D721Med (cell line): ENCODE data around the gene RFPL3.
"Not testable (repeated sequence)": the region's sequence is repeated elsewhere in the genome, so short reads cannot be mapped to it uniquely, and the experiment has no call there.

Source experiments
- DNase-seq: peaks from one replicate; pipeline ENCODE4 v3.0.0; 2011; ENCODE audit warnings: low spot score; ENCODE audit not compliant: insufficient read length
- FAIRE-seq: peaks from 2 replicates; lab custom pipeline; 2011; peaks lifted over from hg19 to GRCh38; lab: Jason Lieb, UNC
- CTCF ChIP-seq: IDR thresholded peaks from 2 replicates; pipeline ENCODE4 v1.5.1; 2012; ENCODE audit warnings: mild to moderate bottlenecking, control low read depth; ENCODE audit not compliant: insufficient read depth; ENCODE audit errors: missing control alignments

The RFPL3 gene

GRCh38 chr22:32340411-32340810 lies 17.3 kb upstream of the RFPL3 start:
- no peak for TF ChIP-seq CTCF
- DNase-seq (no peak), FAIRE-seq (no peak)

- DNase-seq: no peak
- FAIRE-seq: no peak
- TF ChIP-seq CTCF: no peak
Observed at GRCh38 chr22:32341122-32341740, 16.4 kb upstream of the RFPL3 start.

- DNase-seq (no peak), FAIRE-seq (no peak)
- TF ChIP-seq CTCF: no peak
Observed at GRCh38 chr22:32342977-32343376, 14.7 kb upstream of the RFPL3 start.

GRCh38 chr22:32343941-32344340 lies 13.7 kb upstream of the RFPL3 start:
- no peak for FAIRE-seq

GRCh38 chr22:32348031-32348611 lies 9.5 kb upstream of the RFPL3 start:
- FAIRE-seq (no peak), DNase-seq (no peak)
- TF ChIP-seq CTCF: no peak

More at GRCh38 chr22:32343941-32344340, 13.7 kb upstream of the RFPL3 start:
- no peak for DNase-seq
- TF ChIP-seq CTCF: no peak

- not testable (repeated sequence) for DNase-seq, FAIRE-seq
Observed at GRCh38 chr22:32351875-32352274, 5.8 kb upstream of the RFPL3 start.

GRCh38 chr22:32352681-32353080 lies 5.0 kb upstream of the RFPL3 start:
- no peak for TF ChIP-seq CTCF
- DNase-seq: no peak

GRCh38 chr22:32353292-32353691 lies 4.4 kb upstream of the RFPL3 start:
- DNase-seq: no peak
- no peak for TF ChIP-seq CTCF
- FAIRE-seq: no peak

More at GRCh38 chr22:32352681-32353080, 5.0 kb upstream of the RFPL3 start:
- no peak for FAIRE-seq
